HG03521 (cell line): ENCODE data around the gene RFC4.
"Not testable (repeated sequence)": the region's sequence is repeated elsewhere in the genome, so short reads cannot be mapped to it uniquely, and the experiment has no call there.

Experiments
- ATAC-seq: cut with Tn5 transposase; IDR thresholded peaks from one replicate; pipeline ENCODE4 v1.9.1; 2021; ENCODE audit warnings: mild to moderate bottlenecking, moderate library complexity; ENCODE audit not compliant: unreplicated experiment

Gene RFC4

GRCh38 chr3:186825294-186825821 is 19.1 kb upstream of the RFC4 start:
- ATAC-seq, result no peak

GRCh38 chr3:186824430-186825139 is 18.3 kb upstream of the RFC4 start:
- ATAC-seq, result no peak

- no peak for ATAC-seq
Observed at GRCh38 chr3:186823386-186823785, 17.1 kb upstream of the RFC4 start.

- ATAC-seq, result not testable (repeated sequence)
Observed at GRCh38 chr3:186822388-186822759, 16.1 kb upstream of the RFC4 start.

- ATAC-seq, result no peak
Observed at GRCh38 chr3:186821429-186822387, 15.4 kb upstream of the RFC4 start.

GRCh38 chr3:186818956-186819355 is 12.7 kb upstream of the RFC4 start:
- no peak for ATAC-seq

GRCh38 chr3:186818516-186818915 is 12.2 kb upstream of the RFC4 start:
- ATAC-seq, result no peak

- no peak for ATAC-seq
Observed at GRCh38 chr3:186815435-186815834, 9.2 kb upstream of the RFC4 start.

- ATAC-seq, result no peak
Observed at GRCh38 chr3:186814100-186814499, 7.8 kb upstream of the RFC4 start.

GRCh38 chr3:186811313-186811712 is 5.0 kb upstream of the RFC4 start:
- ATAC-seq, result not testable (repeated sequence)

- ATAC-seq, result no peak
Observed at GRCh38 chr3:186810336-186810996, 4.2 kb upstream of the RFC4 start.

GRCh38 chr3:186807231-186807630 is 949 bp upstream of the RFC4 start:
- no peak for ATAC-seq

- ATAC-seq, result not testable (repeated sequence)
Observed at GRCh38 chr3:186803447-186803846, 2.8 kb downstream of the RFC4 start.

GRCh38 chr3:186802701-186803100 is 3.6 kb downstream of the RFC4 start:
- ATAC-seq, result no peak

- no peak for ATAC-seq
Observed at GRCh38 chr3:186800285-186800684, 6.0 kb downstream of the RFC4 start.

- ATAC-seq, result no peak
Observed at GRCh38 chr3:186798239-186798874, 7.9 kb downstream of the RFC4 start.

- no peak for ATAC-seq
Observed at GRCh38 chr3:186790261-186790981, 15.9 kb downstream of the RFC4 start.

GRCh38 chr3:186789554-186790260 is 16.6 kb downstream of the RFC4 start:
- no peak for ATAC-seq
